HCT116 (cell line): Measurements from ENCODE around the gene CFAP97D2. TPM values are rescaled to one million over a fixed set of nuclear protein-coding genes. Genes with fewer than 3 reads are reported as not detected.

Source experiments
- ATAC-seq: fragments of 200-7000 bp; cut with Tn5 transposase; 2 replicates; pipeline ENCODE4 v1.9.1; 2020; ENCODE audit warnings: mild to moderate bottlenecking, moderate library complexity
- BruUV-seq: library from RNA; stranded (reverse); fragments of 400-500 nt; replicated peaks from 2 replicates; lab custom pipeline; 2021; lab: Mats Ljungman, UMichigan
- CTCF ChIA-PET: fragments of 300-600 bp; sonication (Branson Sonifier 250); formaldehyde crosslinking; loops from one replicate; lab custom pipeline; 2021; ENCODE audit warnings: antibody characterized with exemption; lab: Charles Lee
- POLR2A ChIA-PET: fragments of 300-600, 350-600 bp; sonication (Branson Sonifier 250); formaldehyde crosslinking; loops from one replicate; lab custom pipeline; 2021; ENCODE audit warnings: antibody characterized with exemption; lab: Charles Lee
- RAD21 ChIA-PET, 2 experiments: fragments of 300-600 bp; sonication (Branson Sonifier 250); formaldehyde crosslinking; loops; one replicate each; lab custom pipeline; 2023; ENCODE audit warnings: low total read pairs in 2 of 2; ENCODE audit not compliant: uncharacterized antibody in 2 of 2, unreplicated experiment in 2 of 2, low non-redundant PET in 1 of 2; lab: Charles Lee
- DNase-seq: peaks from one replicate; pipeline ENCODE4 v3.0.0-alpha.2; 2010; ENCODE audit warnings: low read depth, low spot score
- H2AFZ ChIP-seq: fragments of 200-600 bp; shearing (Covaris generic), sonication (generic); 2 replicates; pipeline ENCODE4 v1.6.1; 2017; ENCODE audit warnings: low read depth, mixed run types, mixed read lengths, antibody characterized with exemption, low read length; ENCODE audit not compliant: poor library complexity, severe bottlenecking
- H3K27ac ChIP-seq: 2 replicates; pipeline ENCODE4 v1.5.1; 2012; ENCODE audit warnings: low read depth, low read length
- H3K27me3 ChIP-seq: fragments of 200-600 bp; sonication (generic); 2 replicates; pipeline ENCODE4 v1.6.1; 2016; ENCODE audit warnings: mixed run types, low read length, mixed read lengths; ENCODE audit not compliant: insufficient read depth
- H3K36me3 ChIP-seq, 2 experiments: fragments of 200-500 bp in 1 of 2; fragments of 200-600 bp in 1 of 2; sonication (Bioruptor generic) in 1 of 2; sonication (generic) in 1 of 2; 2 replicates each; pipeline versions ENCODE4 v1.5.1 to v1.6.1; 2014 to 2016; ENCODE audit warnings: low read length in 2 of 2, inconsistent platforms in 1 of 2, mixed read lengths in 1 of 2, mixed run types in 1 of 2; ENCODE audit not compliant: insufficient read depth in 2 of 2, control insufficient read depth in 1 of 2
- H3K4me1 ChIP-seq, 2 experiments: fragments of 200-600 bp in 1 of 2; sonication (generic) in 1 of 2; 2 replicates each; pipeline versions ENCODE4 v1.5.1 to v1.6.1; 2012 to 2017; ENCODE audit warnings: low read length in 2 of 2, inconsistent platforms in 1 of 2, mild to moderate bottlenecking in 1 of 2, mixed read lengths in 1 of 2, mixed run types in 1 of 2, moderate library complexity in 1 of 2; ENCODE audit not compliant: insufficient read depth in 2 of 2, control insufficient read depth in 1 of 2
- H3K4me2 ChIP-seq: fragments of 200-600 bp; sonication (generic); 2 replicates; pipeline ENCODE4 v1.6.1; 2017; ENCODE audit warnings: mixed run types, low read length, mixed read lengths
- H3K4me3 ChIP-seq, 2 experiments: fragments of 200-600 bp in 1 of 2; sonication (generic) in 1 of 2; replicated peaks in 1 of 2; 2 replicates each; pipeline ENCODE4 v1.5.1; 2011 to 2016; ENCODE audit warnings: low read length in 2 of 2, control low read depth in 1 of 2, low read depth in 1 of 2, mild to moderate bottlenecking in 1 of 2, mixed read lengths in 1 of 2, mixed run types in 1 of 2
- H3K79me2 ChIP-seq: fragments of 200-600 bp; sonication (generic); 2 replicates; pipeline ENCODE4 v1.6.1; 2017; ENCODE audit warnings: mild to moderate bottlenecking, mixed run types, low read length, moderate library complexity, mixed read lengths; ENCODE audit not compliant: insufficient read depth
- H3K9ac ChIP-seq: fragments of 200-600 bp; sonication (generic); 2 replicates; pipeline ENCODE4 v1.6.1; 2016; ENCODE audit warnings: low read length, mixed read lengths
- H3K9me2 ChIP-seq: fragments of 200-600 bp; sonication (generic), shearing (Covaris generic); 2 replicates; pipeline ENCODE4 v1.6.1; 2017; ENCODE audit warnings: mixed run types, mild to moderate bottlenecking, moderate library complexity; ENCODE audit not compliant: insufficient read depth
- H3K9me3 ChIP-seq, 2 experiments: fragments of 200-500 bp in 1 of 2; fragments of 200-600 bp in 1 of 2; sonication (Bioruptor generic) in 1 of 2; sonication (generic) in 1 of 2; 2 replicates each; pipeline ENCODE4 v1.6.1; 2014 to 2017; ENCODE audit warnings: low read length in 2 of 2, mixed read lengths in 2 of 2, inconsistent platforms in 1 of 2, low read depth in 1 of 2, mild to moderate bottlenecking in 1 of 2, mixed run types in 1 of 2, moderate library complexity in 1 of 2; ENCODE audit not compliant: control insufficient read depth in 1 of 2, insufficient read depth in 1 of 2
- H4K20me1 ChIP-seq: fragments of 200-600 bp; sonication (generic), shearing (Covaris generic); 2 replicates; pipeline ENCODE4 v1.6.1; 2017; ENCODE audit warnings: mixed run types, mild to moderate bottlenecking, moderate library complexity; ENCODE audit not compliant: insufficient read depth
- ATF3 ChIP-seq: IDR thresholded peaks from 2 replicates; pipeline ENCODE4 v1.6.1; 2012
- CBX3 ChIP-seq: IDR thresholded peaks from 2 replicates; pipeline ENCODE4 v1.6.1; 2012; ENCODE audit warnings: low read depth
- CEBPB ChIP-seq: IDR thresholded peaks from 2 replicates; pipeline ENCODE4 v1.6.1; 2012; ENCODE audit warnings: low read depth
- CTCF ChIP-seq, 3 experiments: fragments of 200-600 bp in 1 of 3; sonication (generic) in 1 of 3; IDR thresholded peaks in 2 of 3; conservative IDR thresholded peaks in 1 of 3; 2 replicates each; pipeline ENCODE4 v1.5.1; 2012 to 2017; ENCODE audit warnings: low read depth in 2 of 3, low read length in 2 of 3, antibody characterized with exemption in 1 of 3, borderline replicate concordance in 1 of 3, control low read depth in 1 of 3, mild to moderate bottlenecking in 1 of 3, mixed read lengths in 1 of 3, mixed run types in 1 of 3, moderate library complexity in 1 of 3; ENCODE audit not compliant: insufficient read depth in 1 of 3
- EZH2 ChIP-seq: fragments of 200-600 bp; sonication (generic); IDR thresholded peaks from 2 replicates; pipeline ENCODE4 v1.6.1; 2017; ENCODE audit warnings: antibody characterized with exemption, mixed run types
- POLR2A ChIP-seq: IDR thresholded peaks from 2 replicates; pipeline ENCODE4 v1.7.0; 2011; ENCODE audit warnings: borderline replicate concordance; ENCODE audit not compliant: insufficient read depth, insufficient read length; ENCODE audit errors: extremely low read depth
- POLR2AphosphoS5 ChIP-seq: IDR thresholded peaks from 2 replicates; pipeline ENCODE4 v1.6.1; 2011; ENCODE audit warnings: mild to moderate bottlenecking, low read depth, low read length, moderate library complexity
- RAD21 ChIP-seq: IDR thresholded peaks from 2 replicates; pipeline ENCODE4 v1.6.1; 2012; ENCODE audit warnings: low read depth, mild to moderate bottlenecking
- REST ChIP-seq: IDR thresholded peaks from 2 replicates; pipeline ENCODE4 v1.6.1; 2012; ENCODE audit warnings: low read depth
- SP1 ChIP-seq: IDR thresholded peaks from 2 replicates; pipeline ENCODE4 v1.6.1; 2012; ENCODE audit warnings: low read depth
- intact Hi-C: fragments of 100-400 bp; cut with micrococcal nuclease; formaldehyde crosslinking; loops from 2 replicates; pipeline ENCODE4 v1.10.0; 2022
- total RNA-seq: library from RNA; stranded (reverse); gene quantifications from one replicate; pipeline ENCODE4 v1.2.1, GENCODE V29; 2021; ENCODE audit not compliant: unreplicated experiment

The CFAP97D2 gene
- total RNA-seq, 1 experiment from 2014 or later: not detected

GRCh38 chr13:114230117-114230516 lies 51.1 kb downstream of the CFAP97D2 start:
- intact Hi-C loops: no loop called here

More at GRCh38 chr13:114230117-114230516, 51.1 kb downstream of the CFAP97D2 start:
- POLR2A ChIA-PET: no interaction called here
- DNase-seq: no peak
- Histone ChIP-seq H3K4me2 (no peak overlapping the region), H3K4me1 (peaks cover 0 to 21% of the 10 kb centered on the region in 2 experiments; a peak in 3 of 4 replicates), H3K9me2 (no peaks in the 10 kb centered on the region), H3K9me3 (no peaks in the 10 kb centered on the region; a peak in 1 of 4 replicates), H2AFZ (no peak overlapping the region), H3K27me3 (no peaks in the 10 kb centered on the region), H4K20me1 (no peaks in the 10 kb centered on the region), H3K79me2 (peaks cover 2% of the 10 kb centered on the region), H3K4me3 (no peak overlapping the region), H3K27ac (no peak overlapping the region), H3K9ac (no peak overlapping the region), H3K36me3 (no peaks in the 10 kb centered on the region)
- RAD21 ChIA-PET: no interaction called here
- CTCF ChIA-PET: no interaction called here
- BruUV-seq: no TSS peak
- ATAC-seq: no peak
- TF ChIP-seq ATF3 (no peak), SP1 (no peak), EZH2 (no peak), REST (no peak), CTCF (IDR thresholded peaks at IDR 0.05 in 2 of 3, conservative IDR thresholded peaks at IDR 0.05 in 1 of 3; ENCODE audit: borderline replicate concordance in 1 of 3, insufficient read depth in 1 of 3, low read depth in 2 of 3, low read length in 2 of 3) (no peak), RAD21 (no peak), CBX3 (no peak), POLR2AphosphoS5 (no peak), POLR2A (no peak), CEBPB (no peak)
